HG03378 (cell line): ENCODE results near the gene VMP1.

Experiments used
- ATAC-seq: cut with Tn5 transposase; IDR thresholded peaks from one replicate; pipeline ENCODE4 v1.9.1; 2021; ENCODE audit warnings: mild to moderate bottlenecking, moderate library complexity; ENCODE audit not compliant: unreplicated experiment

The VMP1 gene

DNA sequence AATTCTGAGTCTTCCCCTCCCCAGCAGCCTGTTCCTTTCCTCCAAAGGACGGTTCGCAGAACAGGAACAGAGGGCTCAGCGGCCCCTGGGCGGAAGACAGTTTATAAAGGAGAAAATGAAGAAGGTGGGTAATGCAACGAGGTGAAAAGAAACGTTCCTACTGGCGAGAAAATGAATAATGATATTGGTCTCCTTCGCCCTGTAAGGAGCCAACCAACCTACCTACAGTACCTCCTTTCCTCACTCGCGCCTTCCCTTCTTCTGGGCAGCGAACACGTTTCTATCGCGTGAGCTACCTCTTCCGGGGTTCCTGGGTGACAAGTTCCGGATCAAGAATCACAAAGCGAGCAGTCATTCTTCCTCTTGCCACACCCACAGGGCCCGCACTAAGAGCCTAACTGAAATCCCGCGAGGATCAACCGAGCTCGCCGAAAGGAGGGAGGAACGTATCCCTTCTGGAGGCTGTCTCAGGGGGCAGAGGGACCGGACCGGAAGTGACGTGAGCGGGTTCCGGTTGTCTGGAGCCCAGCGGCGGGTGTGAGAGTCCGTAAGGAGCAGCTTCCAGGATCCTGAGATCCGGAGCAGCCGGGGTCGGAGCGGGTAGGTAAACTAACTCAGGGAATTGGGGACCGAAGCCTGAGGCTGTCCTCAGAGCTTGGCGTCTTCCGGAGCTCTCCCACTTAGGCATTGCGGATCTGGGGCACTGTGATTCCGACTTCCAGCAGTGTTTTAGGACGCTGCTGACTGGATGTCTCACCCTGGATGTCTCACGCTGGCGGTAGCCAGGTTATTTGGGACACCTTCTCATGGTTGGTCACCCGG is at the start of gene VMP1, which contains the start of gene PTRH2:
VMP1 (plus strand) TSS at position 506 of the 822 bp plus-strand sequence. CDS start 23,793 bp downstream, outside the sequence.
PTRH2 (minus strand) TSS at position 282 of the 822 bp plus-strand sequence. CDS start 9,452 bp downstream, outside the sequence.
- peak; percentile 89 for ATAC-seq

- no peak for ATAC-seq
These were observed 41.2 kb upstream of the VMP1 start for GRCh38 chr17:59666235-59666634.

DNA sequence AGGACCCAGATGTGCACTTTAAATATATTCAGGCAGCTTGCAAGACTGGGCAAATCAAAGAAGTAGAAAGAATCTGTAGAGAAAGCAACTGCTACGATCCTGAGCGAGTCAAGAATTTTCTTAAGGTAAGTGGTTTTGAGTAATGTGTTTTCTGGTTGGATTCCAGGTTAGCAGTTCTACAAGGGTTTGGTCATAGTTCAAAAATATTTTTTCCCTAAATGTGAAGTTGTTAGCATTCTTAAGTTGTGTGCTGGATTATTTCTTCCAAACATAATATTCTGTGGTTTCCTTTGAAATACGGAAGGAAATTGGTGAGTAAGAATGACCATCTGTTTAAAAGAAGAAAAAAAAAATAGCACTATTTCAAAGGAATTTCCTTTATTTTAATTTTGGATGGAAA is 38.6 kb upstream of the VMP1 start:
- no peak for ATAC-seq

GRCh38 chr17:59669411-59669810 is 38.0 kb upstream of the VMP1 start:
- no peak for ATAC-seq

- ATAC-seq: no peak
These were observed 37.5 kb upstream of the VMP1 start for GRCh38 chr17:59669944-59670343.

GRCh38 chr17:59671386-59671785 is 36.1 kb upstream of the VMP1 start:
- ATAC-seq: no peak

- ATAC-seq: no peak
These were observed 32.2 kb upstream of the VMP1 start for GRCh38 chr17:59675231-59675630.

DNA sequence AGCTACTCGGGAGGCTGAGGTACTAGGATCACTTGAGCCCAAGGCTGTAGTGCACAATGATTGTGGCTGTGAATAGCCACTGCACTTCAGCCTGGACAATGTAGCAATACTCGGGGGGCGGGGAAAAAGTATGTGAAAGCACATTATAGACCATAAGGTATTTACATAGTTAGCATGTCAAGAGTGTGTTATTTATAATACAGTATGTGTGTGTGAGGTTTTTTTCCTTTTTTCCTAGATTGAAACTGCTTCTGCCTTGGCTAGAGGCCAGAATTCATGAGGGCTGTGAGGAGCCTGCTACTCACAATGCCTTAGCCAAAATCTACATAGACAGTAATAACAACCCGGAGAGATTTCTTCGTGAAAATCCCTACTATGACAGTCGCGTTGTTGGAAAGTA is 30.7 kb upstream of the VMP1 start:
- no peak for ATAC-seq

DNA sequence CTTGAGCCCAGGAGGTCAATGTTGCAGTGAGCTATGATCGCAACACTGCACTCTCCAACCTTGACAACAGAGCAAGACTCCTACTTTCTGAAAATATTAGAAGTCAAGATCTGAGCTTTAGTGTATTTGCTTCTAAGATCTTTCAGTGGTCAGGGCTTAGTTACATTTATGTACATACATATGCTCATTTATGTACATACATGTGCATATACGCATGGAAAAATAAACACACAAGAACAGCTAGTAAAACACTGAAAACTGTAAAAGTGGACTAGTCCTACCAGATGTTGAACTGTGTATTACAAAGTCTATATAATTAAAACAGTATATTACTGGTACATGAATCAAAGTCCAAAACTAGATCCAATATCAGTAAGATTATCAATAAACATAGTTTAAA is 28.5 kb upstream of the VMP1 start:
- ATAC-seq: no peak

GRCh38 chr17:59680314-59680713 is 27.1 kb upstream of the VMP1 start:
- ATAC-seq: no peak

GRCh38 chr17:59683283-59683682 is 24.2 kb upstream of the VMP1 start:
- no peak for ATAC-seq

DNA sequence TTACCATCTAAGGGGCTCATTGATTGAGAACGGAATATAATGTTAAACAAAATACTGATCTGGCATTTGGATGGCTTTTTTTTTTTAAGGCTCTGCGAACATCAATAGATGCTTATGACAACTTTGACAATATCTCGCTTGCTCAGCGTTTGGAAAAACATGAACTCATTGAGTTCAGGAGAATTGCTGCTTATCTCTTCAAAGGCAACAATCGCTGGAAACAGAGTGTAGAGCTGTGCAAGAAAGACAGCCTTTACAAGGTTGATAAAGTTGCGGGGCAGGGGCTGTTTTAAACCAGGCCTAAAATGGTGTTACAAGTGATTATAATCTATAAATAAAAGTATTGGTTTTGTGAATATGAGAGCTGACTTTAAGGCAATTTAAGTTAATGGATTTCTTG is 22.5 kb upstream of the VMP1 start:
- ATAC-seq: no peak

- ATAC-seq: no peak
These were observed 19.4 kb upstream of the VMP1 start for GRCh38 chr17:59688008-59688407.

DNA sequence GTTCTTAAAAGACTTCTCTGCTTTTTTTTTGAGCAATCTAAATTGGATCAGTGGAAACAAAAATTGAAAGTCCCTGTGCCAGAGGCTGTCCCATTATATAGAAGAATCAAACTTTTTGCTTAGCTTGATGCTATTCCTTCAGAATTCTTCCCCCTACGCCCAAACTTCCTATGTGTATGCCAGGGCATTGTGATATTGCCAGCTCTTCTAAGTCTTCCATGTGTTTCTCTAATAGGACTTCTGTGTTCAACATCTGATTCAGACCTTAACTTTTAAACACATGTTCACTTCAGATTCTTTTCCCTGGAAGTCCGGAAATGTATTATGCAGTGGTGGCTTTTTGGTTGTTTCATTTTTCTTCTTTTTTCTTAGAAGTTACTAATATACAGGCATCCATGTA is 19.0 kb upstream of the VMP1 start:
- no peak for ATAC-seq

- ATAC-seq: no peak
These were observed 13.9 kb upstream of the VMP1 start for GRCh38 chr17:59693582-59693981.

- no peak for ATAC-seq
These were observed 13.1 kb upstream of the VMP1 start for GRCh38 chr17:59694344-59694743.

DNA sequence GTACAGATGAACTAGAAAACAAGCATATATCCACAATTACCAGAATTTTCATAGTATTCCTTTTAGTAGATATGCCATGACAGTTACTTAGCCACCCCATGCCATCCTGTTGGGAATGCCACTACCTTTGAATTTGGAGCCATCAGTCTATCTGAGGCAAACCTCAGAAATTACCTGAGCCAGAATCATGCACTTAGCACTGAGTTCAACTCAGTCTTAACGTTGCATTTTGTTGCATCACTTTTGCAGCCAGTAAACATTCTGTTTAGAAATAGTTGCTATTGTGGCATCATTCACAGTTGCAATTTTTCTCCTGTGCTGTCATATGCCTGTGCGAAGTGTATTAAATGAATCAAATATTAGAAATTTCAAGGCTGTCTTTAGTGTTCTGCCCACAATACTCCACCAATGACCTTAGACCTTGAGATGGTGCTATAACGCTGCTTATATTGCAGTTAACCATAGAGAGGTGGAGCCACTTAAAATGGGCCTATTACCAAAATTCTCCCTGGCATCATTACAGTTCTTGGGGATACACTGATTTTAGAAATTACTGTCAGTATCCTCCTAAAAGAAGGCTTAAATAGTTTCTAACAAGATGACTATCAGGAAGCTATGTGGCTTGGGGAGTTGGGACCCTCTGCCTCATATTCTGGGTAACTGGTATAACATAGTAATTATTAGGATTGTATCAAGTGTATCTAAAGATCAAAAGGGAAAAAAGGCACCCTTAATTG is 11.3 kb upstream of the VMP1 start:
- ATAC-seq: no peak

GRCh38 chr17:59696682-59697277 is 10.7 kb upstream of the VMP1 start:
- no peak for ATAC-seq

DNA sequence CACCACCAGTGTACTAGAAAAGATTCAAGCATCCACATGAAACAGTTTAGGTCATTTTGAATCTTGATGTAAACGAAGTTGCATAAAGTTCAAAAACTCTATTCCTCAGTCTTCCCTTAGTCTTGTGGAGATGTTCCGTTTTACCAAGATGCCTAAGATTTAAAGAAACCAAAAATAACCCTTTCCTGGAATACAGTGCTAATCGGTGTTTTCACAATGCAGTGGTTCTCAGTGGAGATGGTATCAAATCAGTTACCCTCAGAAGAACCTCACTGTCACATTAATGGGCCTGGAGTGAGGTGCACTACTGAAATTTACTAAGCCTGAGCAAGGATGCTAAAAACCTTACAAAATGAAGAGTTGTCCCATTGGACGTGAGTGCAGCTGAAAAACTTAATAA is 9.3 kb upstream of the VMP1 start:
- ATAC-seq: no peak

GRCh38 chr17:59699218-59699617 is 8.2 kb upstream of the VMP1 start:
- no peak for ATAC-seq

- no peak for ATAC-seq
These were observed 7.7 kb upstream of the VMP1 start for GRCh38 chr17:59699786-59700185.

GRCh38 chr17:59702304-59702703 is 5.2 kb upstream of the VMP1 start:
- ATAC-seq: no peak
